CD4-positive, alpha-beta T cell treated with Interleukin-15 for 1 hour (primary cell): ENCODE data around the gene DOCK2.

Experiments
- DNase-seq: peaks from one replicate; pipeline ENCODE4 v3.0.0-alpha.2; 2020

DOCK2 gene

GRCh38 chr5:169911448-169912212 lies 274.6 kb downstream of the DOCK2 start:
- DNase-seq, result no peak

GRCh38 chr5:169913479-169913878 lies 276.4 kb downstream of the DOCK2 start:
- DNase-seq, result no peak

GRCh38 chr5:169914766-169915165 lies 277.7 kb downstream of the DOCK2 start:
- DNase-seq, result no peak

GRCh38 chr5:169917500-169917899 lies 280.4 kb downstream of the DOCK2 start:
- no peak for DNase-seq

GRCh38 chr5:169918228-169918627 lies 281.2 kb downstream of the DOCK2 start:
- DNase-seq, result no peak

- DNase-seq, result no peak
Measured at GRCh38 chr5:169920474-169920873, 283.4 kb downstream of the DOCK2 start.

GRCh38 chr5:169921384-169921783 lies 284.3 kb downstream of the DOCK2 start:
- DNase-seq, result no peak

- no peak for DNase-seq
Measured at GRCh38 chr5:169921949-169922348, 284.9 kb downstream of the DOCK2 start.

- no peak for DNase-seq
Measured at GRCh38 chr5:169922474-169922873, 285.4 kb downstream of the DOCK2 start.

- DNase-seq, result no peak
Measured at GRCh38 chr5:169923988-169924387, 286.9 kb downstream of the DOCK2 start.

- DNase-seq, result no peak
Measured at GRCh38 chr5:169933127-169933526, 296.1 kb downstream of the DOCK2 start.

- no peak for DNase-seq
Measured at GRCh38 chr5:169933616-169934015, 296.5 kb downstream of the DOCK2 start.

GRCh38 chr5:169934990-169935389 lies 297.9 kb downstream of the DOCK2 start:
- no peak for DNase-seq

GRCh38 chr5:169935762-169936161 lies 298.7 kb downstream of the DOCK2 start:
- no peak for DNase-seq

- DNase-seq, result no peak
Measured at GRCh38 chr5:169938439-169938838, 301.4 kb downstream of the DOCK2 start.

- DNase-seq, result no peak
Measured at GRCh38 chr5:169939731-169940130, 302.7 kb downstream of the DOCK2 start.

GRCh38 chr5:169941542-169941941 lies 304.5 kb downstream of the DOCK2 start:
- no peak for DNase-seq

GRCh38 chr5:169942181-169942580 lies 305.1 kb downstream of the DOCK2 start:
- no peak for DNase-seq

- DNase-seq, result no peak
Measured at GRCh38 chr5:169943026-169943425, 306.0 kb downstream of the DOCK2 start.

GRCh38 chr5:169944115-169944514 lies 307.0 kb downstream of the DOCK2 start:
- no peak for DNase-seq

- DNase-seq, result no peak
Measured at GRCh38 chr5:169944922-169945680, 308.0 kb downstream of the DOCK2 start.

- DNase-seq, result no peak
Measured at GRCh38 chr5:169945831-169946261, 308.8 kb downstream of the DOCK2 start.

GRCh38 chr5:169946743-169947295 lies 309.7 kb downstream of the DOCK2 start:
- no peak for DNase-seq

GRCh38 chr5:169950333-169950732 lies 313.3 kb downstream of the DOCK2 start:
- DNase-seq, result no peak
